ENCODE measurements around the gene PCID2. TPM values are rescaled to one million over a fixed set of nuclear protein-coding genes. Genes with fewer than 3 reads are reported as not detected.

The PCID2 gene
- polyA plus RNA-seq, 1 of the 3 experiments (the other 2 are of a cell fraction) = 69.8 TPM

GRCh38 chr13:113178070-113178895 lies 30.2 kb downstream of the PCID2 start:
- H3K36me3 ChIP-seq (replicated peaks in 1 of 2; ENCODE audit: control insufficient read depth in 1 of 2, insufficient read depth in 2 of 2, low read length in 1 of 2) = peaks cover 64 to 72% of the 10 kb centered on the region in 2 experiments
- peak overlapping the region in 1 of 2 experiments; percentile 16; a peak in 1 of 4 replicates for H3K4me3 ChIP-seq (ENCODE audit: low read depth in 2 of 2, low read length in 1 of 2)
- peak overlapping the region; percentile 63 for H3K9ac ChIP-seq
- H3K4me1 ChIP-seq (ENCODE audit: control insufficient read depth in 1 of 2, insufficient read depth in 2 of 2, low read depth in 1 of 2, low read length in 1 of 2) = peaks cover 11 to 18% of the 10 kb centered on the region in 2 experiments; a peak in 3 of 4 replicates
- no peaks in the 10 kb centered on the region for H3K9me2 ChIP-seq
- H3K27me3 ChIP-seq (ENCODE audit: insufficient read depth) = no peaks in the 10 kb centered on the region
- no peaks in the 10 kb centered on the region for H4K20me1 ChIP-seq (ENCODE audit: insufficient read depth)
- CTCF ChIA-PET = no interaction called here
- H3K9me3 ChIP-seq = no peaks in the 10 kb centered on the region
- peak; percentile 53 for DNase-seq
- peak overlapping the region; percentile 73 to 85 for H3K27ac ChIP-seq (ENCODE audit: low read depth in 2 of 2, low read length in 1 of 2)
- no peak overlapping the region for H2AFZ ChIP-seq (ENCODE audit: low read depth)
- peaks cover 19% of the 10 kb centered on the region; the same call in 1 of the 2 replicates for H3K79me2 ChIP-seq (ENCODE audit: insufficient read depth)
- WGBS (ENCODE audit: low lambda C conversion rate) = 27% methylated on average over 23 of the region's 25 CpGs
- POLR2A ChIA-PET = no interaction called here
- H3K4me2 ChIP-seq = peak overlapping the region; percentile 66
- H3F3A ChIP-seq (replicated peaks; ENCODE audit: insufficient read depth) = peaks cover 31% of the 10 kb centered on the region
- TF ChIP-seq GATA2 (CRISPR knock-in tag; IDR thresholded peaks at IDR 0.05) (no peak), EP300 (IDR thresholded peaks at IDR 0.05; ENCODE audit: borderline replicate concordance in 1 of 2, low read depth in 1 of 2, low read length in 1 of 2) (peak in 1 of 2 experiments; percentile 74; a peak in 1 of 4 replicates), MAX (IDR thresholded peaks at IDR 0.05; ENCODE audit: low read depth) (0 out of 2 replicates have a peak, but pooled peaks have one; percentile 38), TEAD4 (IDR thresholded peaks at IDR 0.05; ENCODE audit: borderline replicate concordance, insufficient read depth) (peak; percentile 91), RAD21 (IDR thresholded peaks at IDR 0.05; ENCODE audit: low read length) (no peak), RCOR1 (IDR thresholded peaks at IDR 0.05; ENCODE audit: low read length) (no peak), EZH2phosphoT487 (IDR thresholded peaks at IDR 0.05; ENCODE audit: borderline replicate concordance, low read depth) (no peak), TAF1 (IDR thresholded peaks at IDR 0.05; ENCODE audit: borderline replicate concordance, low read depth, low read length) (no peak), RFX5 (IDR thresholded peaks at IDR 0.05; ENCODE audit: low read length) (no peak), CTCF (IDR thresholded peaks at IDR 0.05) (no peak), IRF3 (IDR thresholded peaks at IDR 0.05; ENCODE audit: low read depth, low read length) (no peak), JUND (IDR thresholded peaks at IDR 0.05) (peak; percentile 90), ZBTB33 (IDR thresholded peaks at IDR 0.05; ENCODE audit: borderline replicate concordance, low read depth) (0 out of 2 replicates have a peak, but pooled peaks have one; percentile 25), CHD2 (IDR thresholded peaks at IDR 0.05; ENCODE audit: low read length, partially characterized antibody) (peak; percentile 41), USF2 (IDR thresholded peaks at IDR 0.05; ENCODE audit: borderline replicate concordance, low read depth, low read length) (no peak), USF1 (IDR thresholded peaks at IDR 0.05; ENCODE audit: borderline replicate concordance, low read depth) (no peak), RXRA (IDR thresholded peaks at IDR 0.05; ENCODE audit: borderline replicate concordance, low read depth) (peak; percentile 60; the same call in 1 of the 2 replicates), MEF2A (IDR thresholded peaks at IDR 0.05; ENCODE audit: borderline replicate concordance, low read depth) (no peak), NFIC (IDR thresholded peaks at IDR 0.05; ENCODE audit: borderline replicate concordance) (0 out of 2 replicates have a peak, but pooled peaks have one; percentile 33), POLR2AphosphoS5 (IDR thresholded peaks at IDR 0.05; ENCODE audit: low read depth, low read length) (peak; percentile 31; the same call in 1 of the 2 replicates), GABPA (IDR thresholded peaks at IDR 0.05; ENCODE audit: low read depth) (no peak), SIN3A (IDR thresholded peaks at IDR 0.05; ENCODE audit: borderline replicate concordance, low read depth, low read length) (peak; percentile 79; the same call in 1 of the 2 replicates), FOSL2 (IDR thresholded peaks at IDR 0.05; ENCODE audit: borderline replicate concordance, low read depth) (peak; percentile 95), ELF1 (IDR thresholded peaks at IDR 0.05) (no peak), SMC3 (IDR thresholded peaks at IDR 0.05; ENCODE audit: low read depth, low read length) (no peak), TCF12 (IDR thresholded peaks at IDR 0.05) (peak; percentile 65)

All from SK-N-SH (cell line).